Endothelial cell of umbilical vein (primary cell): ENCODE results near the gene TRIM46.

Source experiments
- EZH2 ChIP-seq: IDR thresholded peaks from 2 replicates; pipeline ENCODE4 v1.6.1; 2012; ENCODE audit warnings: borderline replicate concordance, low read depth, mild to moderate bottlenecking, moderate library complexity, low read length, inconsistent platforms; ENCODE audit not compliant: severe bottlenecking
- GATA2 ChIP-seq: IDR thresholded peaks from 2 replicates; pipeline ENCODE4 v1.7.0; 2011; ENCODE audit warnings: low read depth, mild to moderate bottlenecking, moderate library complexity, mixed read lengths, low read length; ENCODE audit not compliant: insufficient read length, insufficient read depth
- MYC ChIP-seq: IDR thresholded peaks from one replicate; pipeline ENCODE4 v1.6.1; 2011; ENCODE audit warnings: mild to moderate bottlenecking, low read depth, low read length
- POLR2A ChIP-seq: IDR thresholded peaks from 2 replicates; pipeline ENCODE4 v1.6.1; 2012; ENCODE audit warnings: low read depth, mild to moderate bottlenecking, control low read depth, low read length
- TF ChIP-seq, protein P1 (sequence below), 2 donors: IDR thresholded peaks; 1 replicate in 1 of 2; 2 replicates in 1 of 2; pipeline ENCODE4 v1.5.1; 2011; ENCODE audit warnings: low read length in 2 of 2, mild to moderate bottlenecking in 2 of 2, moderate library complexity in 2 of 2, control low read depth in 1 of 2, inconsistent platforms in 1 of 2, low read depth in 1 of 2; ENCODE audit not compliant: insufficient read depth in 1 of 2; ENCODE audit errors: extremely low read depth in 1 of 2

DNA sequence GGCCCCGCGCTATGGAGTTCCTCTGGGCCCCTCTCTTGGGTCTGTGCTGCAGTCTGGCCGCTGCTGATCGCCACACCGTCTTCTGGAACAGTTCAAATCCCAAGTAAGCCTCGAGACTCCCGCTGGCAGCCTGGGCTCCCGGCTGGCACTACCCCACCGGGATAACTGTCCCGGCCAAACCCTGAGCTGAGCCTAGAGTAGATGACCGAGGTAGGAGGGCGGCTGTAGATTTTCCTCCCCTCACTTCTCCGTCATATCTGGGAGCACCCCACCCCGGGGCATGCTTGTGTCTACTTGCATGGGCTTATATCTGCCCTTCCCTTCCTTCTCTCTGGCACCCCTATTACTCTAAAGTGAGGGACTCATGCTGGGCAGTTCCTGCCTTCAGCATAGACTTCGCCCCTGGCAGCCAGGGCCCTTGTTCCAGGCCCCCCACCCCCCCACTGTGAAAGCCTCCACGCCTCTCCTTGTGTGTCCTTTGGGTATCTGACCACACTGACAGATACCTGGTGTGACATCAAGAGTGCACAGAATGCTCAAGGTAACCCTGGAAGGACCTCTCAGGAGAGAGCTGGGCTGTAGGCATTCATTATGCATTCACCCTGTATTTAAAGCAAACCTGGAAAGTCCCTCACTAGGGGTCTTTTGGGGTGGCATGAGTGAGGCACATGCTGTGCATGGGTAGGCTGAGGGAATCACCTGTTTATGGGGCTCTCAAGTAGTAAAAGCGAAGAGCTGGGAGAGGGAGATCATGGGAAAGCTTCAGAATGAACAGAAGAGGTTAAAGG, 45.5 kb upstream of the TRIM46 start:
- TF ChIP-seq, protein P1, sequence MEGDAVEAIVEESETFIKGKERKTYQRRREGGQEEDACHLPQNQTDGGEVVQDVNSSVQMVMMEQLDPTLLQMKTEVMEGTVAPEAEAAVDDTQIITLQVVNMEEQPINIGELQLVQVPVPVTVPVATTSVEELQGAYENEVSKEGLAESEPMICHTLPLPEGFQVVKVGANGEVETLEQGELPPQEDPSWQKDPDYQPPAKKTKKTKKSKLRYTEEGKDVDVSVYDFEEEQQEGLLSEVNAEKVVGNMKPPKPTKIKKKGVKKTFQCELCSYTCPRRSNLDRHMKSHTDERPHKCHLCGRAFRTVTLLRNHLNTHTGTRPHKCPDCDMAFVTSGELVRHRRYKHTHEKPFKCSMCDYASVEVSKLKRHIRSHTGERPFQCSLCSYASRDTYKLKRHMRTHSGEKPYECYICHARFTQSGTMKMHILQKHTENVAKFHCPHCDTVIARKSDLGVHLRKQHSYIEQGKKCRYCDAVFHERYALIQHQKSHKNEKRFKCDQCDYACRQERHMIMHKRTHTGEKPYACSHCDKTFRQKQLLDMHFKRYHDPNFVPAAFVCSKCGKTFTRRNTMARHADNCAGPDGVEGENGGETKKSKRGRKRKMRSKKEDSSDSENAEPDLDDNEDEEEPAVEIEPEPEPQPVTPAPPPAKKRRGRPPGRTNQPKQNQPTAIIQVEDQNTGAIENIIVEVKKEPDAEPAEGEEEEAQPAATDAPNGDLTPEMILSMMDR (IDR thresholded peaks at IDR 0.05; ENCODE audit: extremely low read depth in 1 of 2, insufficient read depth in 1 of 2, low read depth in 1 of 2, low read length in 2 of 2) = no peak
- TF ChIP-seq MYC (no peak), EZH2 (no peak), GATA2 (no peak), POLR2A (no peak)
